Amniotic stem cell (primary cell): ENCODE results near the gene RCOR1.

ENCODE experiments used
- DNase-seq: peaks from one replicate; lab custom pipeline; 2025; lab: John Stamatoyannopoulos, UW

Gene RCOR1

DNA sequence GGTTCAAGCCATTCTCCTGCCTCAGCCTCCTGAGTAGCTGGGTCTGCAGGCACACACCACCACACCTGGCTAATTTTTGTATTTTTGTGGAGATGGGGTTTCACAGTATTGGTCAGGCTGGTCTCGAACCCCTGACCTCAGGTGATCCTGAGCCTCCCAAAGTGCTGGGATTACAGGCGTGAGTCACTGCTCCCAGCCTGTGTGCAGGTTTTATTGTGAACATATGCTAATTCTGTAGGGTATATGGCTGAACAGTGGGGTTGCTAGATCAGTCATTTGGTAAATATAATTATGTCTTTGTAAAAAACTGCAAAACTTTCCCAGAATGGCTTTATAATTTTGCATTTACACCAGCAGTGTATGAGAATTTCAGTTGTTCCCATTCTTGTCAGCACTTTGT is 85.9 kb downstream of the RCOR1 start:
- no peak for DNase-seq

- DNase-seq = no peak
These were observed 91.2 kb downstream of the RCOR1 start for GRCh38 chr14:102683399-102684297.

GRCh38 chr14:102684298-102684663 is 91.8 kb downstream of the RCOR1 start:
- DNase-seq = no peak

GRCh38 chr14:102686196-102686801 is 93.8 kb downstream of the RCOR1 start:
- DNase-seq = no peak

GRCh38 chr14:102688290-102688689 is 95.8 kb downstream of the RCOR1 start:
- DNase-seq = no peak

GRCh38 chr14:102690509-102691286 is 98.2 kb downstream of the RCOR1 start:
- DNase-seq = no peak

DNA sequence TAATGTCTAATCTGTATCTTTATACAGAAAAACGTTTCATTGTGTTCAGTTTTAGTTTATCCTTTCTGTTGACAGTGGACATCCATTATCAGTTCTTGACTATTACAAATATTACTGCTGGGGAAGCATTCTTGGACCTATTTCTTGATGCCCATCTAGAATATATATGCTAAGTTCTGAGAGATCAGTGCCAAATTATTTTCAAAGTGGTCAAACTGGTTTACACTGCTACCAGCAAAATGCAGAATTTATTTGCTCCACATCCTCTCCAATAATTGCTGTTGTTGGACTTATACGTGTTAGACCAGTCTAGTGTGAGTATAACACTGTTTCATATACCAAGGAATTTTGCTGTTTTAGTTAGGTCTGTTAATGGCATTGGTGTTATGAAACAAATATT is 99.3 kb downstream of the RCOR1 start:
- DNase-seq = no peak

DNA sequence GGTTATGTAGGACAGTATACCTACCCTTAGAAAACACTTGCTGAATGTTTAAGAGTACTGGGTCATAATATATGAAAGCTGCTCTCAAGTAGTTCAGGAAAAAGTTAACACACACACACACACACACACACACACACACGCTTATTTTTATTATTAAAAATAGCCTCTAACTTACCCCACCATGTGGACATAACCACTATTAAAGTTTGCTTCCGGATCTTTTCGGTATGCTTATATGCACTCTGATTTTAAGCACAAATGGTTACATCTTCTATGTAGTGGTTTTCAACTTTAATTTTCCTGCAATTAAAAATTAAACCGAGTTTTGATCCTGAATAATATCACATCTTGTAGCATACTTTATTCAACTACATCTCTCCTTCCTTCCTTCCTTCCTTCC is 99.9 kb downstream of the RCOR1 start:
- no peak for DNase-seq

- no peak for DNase-seq
These were observed 100.7 kb downstream of the RCOR1 start for GRCh38 chr14:102693006-102693755.

DNA sequence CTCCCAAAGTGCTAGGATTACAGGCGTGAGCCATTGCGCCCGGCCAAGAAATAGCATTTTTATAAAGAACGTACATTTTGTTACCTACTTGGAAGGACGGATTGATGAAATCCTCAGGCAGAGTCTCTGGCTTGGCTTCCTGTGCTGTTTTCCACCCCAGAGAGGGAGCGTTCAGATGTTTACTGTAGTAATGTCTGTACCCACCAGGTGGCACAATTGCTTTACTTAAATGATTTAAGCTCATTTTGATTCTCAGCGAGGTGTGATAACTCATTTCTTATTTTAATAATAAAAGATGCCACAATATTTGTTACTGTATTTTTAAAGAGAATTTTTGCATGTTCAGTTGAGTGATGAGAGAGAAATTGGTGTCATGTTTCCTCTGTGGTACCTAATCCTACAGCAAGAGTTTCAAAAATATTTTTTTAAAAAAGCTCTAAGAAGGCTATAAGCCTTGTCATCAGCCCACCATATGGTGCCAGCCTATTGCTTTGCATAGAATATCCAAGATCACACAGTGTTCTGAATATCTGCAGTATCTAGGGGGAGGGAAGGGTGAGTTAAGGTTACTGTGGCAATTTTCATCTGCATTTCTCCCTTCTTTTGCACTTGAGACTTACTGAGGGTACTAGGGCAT is 102.2 kb downstream of the RCOR1 start:
- DNase-seq = peak; percentile 75

GRCh38 chr14:102695167-102695555 is 102.7 kb downstream of the RCOR1 start:
- DNase-seq = no peak

DNA sequence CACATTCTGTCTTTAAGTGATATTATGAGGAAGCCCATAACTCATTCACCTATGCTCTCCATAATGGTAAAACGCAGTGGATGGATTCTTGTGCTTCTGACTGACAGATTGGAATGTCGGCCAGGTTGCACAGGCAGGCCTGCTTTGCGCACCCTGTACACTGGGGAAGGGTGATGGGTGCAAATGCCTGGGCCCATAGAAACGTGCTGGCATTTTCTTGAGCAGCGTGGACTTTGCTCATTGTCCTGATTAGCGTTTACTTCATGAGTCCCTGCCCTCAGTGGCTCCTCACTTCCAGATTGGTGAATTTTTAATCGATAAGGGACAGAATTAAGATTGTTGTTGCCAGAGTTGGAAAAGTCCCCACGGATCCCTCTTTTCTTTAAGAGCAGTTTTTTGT is 103.9 kb downstream of the RCOR1 start:
- DNase-seq = no peak

DNA sequence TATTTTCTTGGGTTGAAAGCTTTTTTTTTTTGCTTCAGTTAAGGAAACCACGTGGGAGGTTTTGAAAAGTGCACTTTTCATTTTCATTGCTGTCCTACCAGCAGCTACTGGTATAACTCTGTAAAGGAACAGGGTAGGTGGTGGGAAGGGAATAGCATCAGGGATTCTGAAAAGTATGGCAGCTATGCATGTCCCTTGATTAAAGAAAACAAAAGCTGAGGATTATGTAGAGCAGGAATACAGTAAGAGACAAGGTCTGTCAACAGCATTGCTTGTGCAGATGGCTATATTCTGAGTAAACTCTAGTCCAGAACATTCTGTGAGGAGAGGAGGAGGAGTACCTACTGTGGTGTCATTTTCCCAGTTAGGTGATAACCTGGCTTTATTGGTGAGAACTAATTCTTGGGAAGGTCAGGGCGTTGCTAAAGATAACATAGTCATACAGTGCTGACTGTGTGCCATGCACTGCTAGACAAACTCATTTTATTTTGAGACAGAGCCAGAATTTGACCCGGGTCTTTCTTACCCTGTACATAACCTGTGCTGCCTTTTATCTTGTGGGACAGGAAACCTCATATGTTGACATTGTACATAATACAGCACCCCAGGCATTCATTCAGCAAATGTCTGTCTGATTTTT is 104.5 kb downstream of the RCOR1 start:
- DNase-seq = no peak

- no peak for DNase-seq
These were observed 105.1 kb downstream of the RCOR1 start for GRCh38 chr14:102697501-102697900.

DNA sequence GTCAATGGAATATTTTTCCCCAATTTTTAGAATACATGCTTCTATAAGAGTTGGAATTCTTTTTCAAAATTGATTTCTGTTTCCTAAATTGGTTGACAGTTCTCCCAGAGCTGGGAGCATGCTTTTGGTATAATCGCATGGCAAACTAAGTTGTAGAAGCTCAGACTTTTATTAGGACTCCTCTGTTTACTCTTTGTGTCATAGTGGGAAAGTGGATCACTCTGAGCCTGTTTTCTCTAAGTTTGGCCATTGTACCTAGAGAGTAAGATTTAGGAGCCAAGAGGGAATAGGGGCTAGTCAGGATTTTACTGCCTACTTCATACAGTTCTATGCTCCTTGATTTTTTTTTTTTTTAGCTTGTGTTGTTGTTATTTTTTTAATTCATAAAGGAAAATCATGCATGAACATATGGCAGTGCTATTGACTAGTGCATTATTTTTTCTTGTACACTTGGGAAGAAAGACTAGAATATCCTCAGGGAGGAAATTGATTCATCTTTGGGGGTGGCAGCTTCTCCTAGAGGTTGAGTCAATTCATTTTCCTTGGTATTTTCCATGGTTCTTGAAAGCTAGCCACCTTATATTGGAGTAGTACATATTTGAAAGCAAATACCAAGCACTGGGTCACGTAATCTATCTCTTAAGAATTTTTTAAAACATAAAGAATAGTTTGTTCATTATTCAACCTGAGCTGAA is 107.1 kb downstream of the RCOR1 start:
- DNase-seq = no peak

DNA sequence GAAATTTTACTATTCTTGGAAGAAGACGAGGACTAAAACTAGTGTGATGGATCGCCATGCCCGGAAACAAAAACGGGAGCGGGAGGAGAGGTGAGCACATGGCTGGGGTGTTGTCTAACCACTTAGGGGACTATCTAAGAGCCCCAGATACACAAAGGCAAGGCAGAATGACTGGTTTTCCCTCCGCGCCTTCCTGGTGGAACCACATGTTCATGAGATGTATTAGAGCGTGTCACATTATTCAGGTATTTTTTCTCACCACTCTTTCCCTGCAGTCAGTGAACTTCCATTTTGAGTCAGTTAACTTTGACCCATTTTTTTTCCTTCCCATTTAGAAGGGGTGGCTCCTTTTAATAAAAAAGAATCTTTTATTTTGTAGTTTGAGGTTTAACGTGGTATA is 116.0 kb downstream of the RCOR1 start:
- DNase-seq = no peak

DNA sequence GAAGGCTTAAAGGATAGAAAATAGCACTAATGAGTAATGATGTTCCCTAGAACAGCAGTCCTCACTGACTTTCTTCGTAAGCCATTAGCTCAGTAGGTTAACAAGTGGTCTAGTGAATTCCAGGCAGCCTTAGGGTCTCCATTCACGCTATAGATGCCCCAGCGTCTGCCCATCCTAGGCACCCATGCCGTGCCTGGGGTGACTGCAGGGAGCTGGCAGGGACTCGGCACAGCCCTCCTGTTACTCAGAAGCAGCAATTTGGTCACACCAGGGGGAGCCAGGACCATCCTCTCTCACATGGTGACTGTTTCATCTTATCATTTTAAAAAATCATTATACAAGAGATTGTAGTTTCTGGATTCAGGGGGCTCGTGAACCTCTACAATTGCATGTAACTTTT is 118.8 kb downstream of the RCOR1 start:
- no peak for DNase-seq

- no peak for DNase-seq
These were observed 119.5 kb downstream of the RCOR1 start for GRCh38 chr14:102711946-102712345.

GRCh38 chr14:102717276-102717675 is 124.8 kb downstream of the RCOR1 start:
- no peak for DNase-seq

- DNase-seq = no peak
These were observed 130.2 kb downstream of the RCOR1 start for GRCh38 chr14:102722646-102723045.

GRCh38 chr14:102723650-102724049 is 131.2 kb downstream of the RCOR1 start:
- DNase-seq = no peak
